Posterior vena cava (tissue), 2 donors: ENCODE data around the gene PROX2. TPM values are rescaled to one million over a fixed set of nuclear protein-coding genes. Genes with fewer than 3 reads are reported as not detected.

Source experiments
- DNase-seq: peaks from one replicate; pipeline ENCODE4 v3.0.0-alpha.2; 2020; ENCODE audit warnings: low spot score
- intact Hi-C, 2 donors: fragments of 100-400 bp; cut with DNase I; formaldehyde crosslinking; loops; one replicate each; pipeline versions ENCODE4 v1.14.1 to v1.14.2; 2022 to 2023
- total RNA-seq, 2 donors: library from RNA; stranded (reverse); fragmentation: NEBNext Ultra II Directional; extraction: Animal tissue kit (Norgen Biotek cat#: 25700); gene quantifications; one replicate each; pipeline ENCODE4 v1.2.1, GENCODE V29; 2021
- donor health status: DM: yes; HTN: yes; CAD: no.
- donor health status: DM: yes; HTN: yes; CAD: no.

The PROX2 gene
- total RNA-seq, 2 donors from 2014 or later, result not detected

- intact Hi-C loops, result no loop called here
Measured at GRCh38 chr14:74826574-74826973, 49.4 kb downstream of the PROX2 start.

More at GRCh38 chr14:74826574-74826973, 49.4 kb downstream of the PROX2 start:
- DNase-seq, result no peak

Other genes with a start within 250 kb of the PROX2 start
- gene AREL1, start 163.1 kb downstream of the PROX2 start, total RNA-seq, result 10 to 100 TPM; 22.1 to 25.7 TPM
- gene FCF1, start 163.0 kb downstream of the PROX2 start, total RNA-seq, result 10 to 100 TPM; 41.2 to 42.4 TPM
- gene YLPM1, start 112.8 kb downstream of the PROX2 start, total RNA-seq, result 10 to 100 TPM; 46.8 to 52.4 TPM
- 10 to 100 TPM; 70.4 to 85.0 TPM for gene DLST, start 5.8 kb upstream of the PROX2 start, total RNA-seq
- 10 to 100 TPM in 1 of 2 donors, 1 to 10 TPM in 1; 9.6 to 17.0 TPM for gene RPS6KL1, start 47.1 kb upstream of the PROX2 start, total RNA-seq
- 10 to 100 TPM in 1 of 2 donors, 1 to 10 TPM in 1; 7.7 to 11.2 TPM for gene PGF, start 79.5 kb upstream of the PROX2 start, total RNA-seq
- gene EIF2B2, start 126.8 kb upstream of the PROX2 start, total RNA-seq, result 10 to 100 TPM; 22.3 to 29.5 TPM
- 10 to 100 TPM; 27.2 to 28.2 TPM for gene MLH3, start 175.3 kb upstream of the PROX2 start, total RNA-seq
- gene ACYP1, start 187.9 kb upstream of the PROX2 start, total RNA-seq, result 10 to 100 TPM in 1 of 2 donors, 1 to 10 TPM in 1; 8.2 to 11.5 TPM
- 1 to 10 TPM in 1 of 2 donors, under 1 TPM in 1; 0.46 to 2.3 TPM for gene ZC2HC1C, start 193.5 kb upstream of the PROX2 start, total RNA-seq